ENCODE data around the gene YRDC. TPM values are rescaled to one million over a fixed set of nuclear protein-coding genes. Genes with fewer than 3 reads are reported as not detected.
A peak's percentile ranks its signal among the peaks of the same experiment; 100 is the strongest.

YRDC gene
- total RNA-seq, 3 donors from 2014 or later, result 11.6 to 19.3 (median 12.5) TPM

- H3K36me3 ChIP-seq, result no peaks in the 10 kb centered on the region
- intact Hi-C loops (cut with DNase I; ENCODE audit: low total_unique reads), result no loop called here
- no peak overlapping the region for H3K27ac ChIP-seq
- peak overlapping the region; percentile 47 to 84 (median 61) for H3K4me3 ChIP-seq
- no peaks in the 10 kb centered on the region for H3K27me3 ChIP-seq
- TF ChIP-seq POLR2AphosphoS5 (IDR thresholded peaks at IDR 0.05) (no peak), CTCF (IDR thresholded peaks at IDR 0.05) (no peak), POLR2A (IDR thresholded peaks at IDR 0.05) (no peak)
- DNase-seq (ENCODE audit: low spot score in 2 of 2), result no peak
- peaks cover 6 to 7% of the 10 kb centered on the region in 2 donors for H3K4me1 ChIP-seq
- H3K9me3 ChIP-seq, result no peaks in the 10 kb centered on the region
Observed at GRCh38 chr1:37794372-37795339, 13.4 kb downstream of the YRDC start.

- H3K4me1 ChIP-seq, result peaks cover 6 to 7% of the 10 kb centered on the region in 2 donors
- H3K9me3 ChIP-seq, result no peaks in the 10 kb centered on the region
- peak within 1 kb of the TSS in 1 of 2 donors; percentile 48 for H3K27ac ChIP-seq
- no peaks in the 10 kb centered on the region for H3K27me3 ChIP-seq
- H3K36me3 ChIP-seq, result no peaks in the 10 kb centered on the region
- intact Hi-C loops (cut with DNase I; ENCODE audit: low total_unique reads), result no loop called here
- peak within 1 kb of the TSS; percentile 47 to 84 (median 61) for H3K4me3 ChIP-seq
- TF ChIP-seq POLR2A (IDR thresholded peaks at IDR 0.05), result no peak
- no peak for TF ChIP-seq CTCF (IDR thresholded peaks at IDR 0.05)
- TF ChIP-seq POLR2AphosphoS5 (IDR thresholded peaks at IDR 0.05), result no peak
- no peak for DNase-seq (ENCODE audit: low spot score in 2 of 2)
Observed at GRCh38 chr1:37793773-37794371, 14.1 kb downstream of the YRDC start, which contains the start of gene MANEAL. TSS of gene MANEAL (plus strand) at chr1:37793847. CDS start at chr1:37794183, 336 bp downstream.

GRCh38 chr1:37792943-37793686 lies 14.9 kb downstream of the YRDC start:
- Histone ChIP-seq H3K4me1 (peaks cover 6 to 7% of the 10 kb centered on the region in 2 donors), H3K27me3 (no peaks in the 10 kb centered on the region), H3K9me3 (no peaks in the 10 kb centered on the region), H3K27ac (peak overlapping the region in 1 of 2 donors; percentile 48), H3K4me3 (peak overlapping the region; percentile 47 to 84 (median 61)), H3K36me3 (no peaks in the 10 kb centered on the region)
- intact Hi-C loops (cut with DNase I; ENCODE audit: low total_unique reads), result no loop called here
- TF ChIP-seq CTCF (IDR thresholded peaks at IDR 0.05) (no peak), POLR2AphosphoS5 (IDR thresholded peaks at IDR 0.05) (no peak)
- no peak for DNase-seq (ENCODE audit: low spot score in 2 of 2)

- peaks cover 0 to 28% of the 10 kb centered on the region in 2 donors for H3K27me3 ChIP-seq
- H3K9me3 ChIP-seq, result no peaks in the 10 kb centered on the region
- H3K4me3 ChIP-seq, result no peak overlapping the region
- no peak for TF ChIP-seq POLR2AphosphoS5 (IDR thresholded peaks at IDR 0.05)
- no peak for TF ChIP-seq POLR2A (IDR thresholded peaks at IDR 0.05)
- TF ChIP-seq CTCF (IDR thresholded peaks at IDR 0.05), result no peak
- no peak overlapping the region for H3K27ac ChIP-seq
- no peaks in the 10 kb centered on the region for H3K36me3 ChIP-seq
- intact Hi-C loops (cut with DNase I; ENCODE audit: low total_unique reads), result no loop called here
- no peak for DNase-seq (ENCODE audit: low spot score in 2 of 2)
- H3K4me1 ChIP-seq, result no peaks in the 10 kb centered on the region
Observed at GRCh38 chr1:37782491-37782890, 25.5 kb downstream of the YRDC start.

All from breast epithelium (tissue), 4 donors.